Peyer's patch (tissue), 4 donors: ENCODE data around the gene SLC29A1.

Source experiments
- POLR2A ChIP-seq, 2 donors: fragments of 450-650 bp; IDR thresholded peaks; one replicate each; pipeline ENCODE4 v1.5.1; 2017; ENCODE audit warnings: antibody characterized with exemption in 2 of 2, mild to moderate bottlenecking in 2 of 2, moderate library complexity in 2 of 2
- TF ChIP-seq, protein P1 (sequence below), 6 experiments: fragments of 450-650 bp in 4 of 6; fragments of 200-600 bp in 2 of 6; sonication (generic) in 1 of 6; IDR thresholded peaks; one replicate each; pipeline ENCODE4 v1.5.1; 2017 to 2019; ENCODE audit warnings: antibody characterized with exemption in 6 of 6, mild to moderate bottlenecking in 3 of 6, moderate library complexity in 1 of 6

DNA sequence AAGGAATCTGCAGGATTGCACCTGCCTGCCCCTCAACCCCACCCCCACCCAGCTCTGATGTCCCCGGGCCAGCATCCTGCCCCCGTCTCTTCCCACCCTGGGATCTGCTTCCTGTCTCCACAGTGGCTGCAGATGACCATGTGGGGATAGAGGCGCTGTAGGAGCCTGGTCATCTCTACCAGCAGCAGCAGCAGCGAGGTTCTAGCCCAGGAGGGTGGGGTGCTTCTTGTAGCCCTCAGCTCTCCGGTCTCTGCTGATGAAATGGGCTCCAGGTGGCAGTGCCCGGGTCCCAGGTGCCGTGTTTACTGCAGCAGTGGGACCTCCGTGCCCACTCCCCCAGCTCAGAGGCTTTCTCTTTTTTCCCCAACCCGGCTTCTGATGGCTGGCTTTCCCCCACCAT, 39.6 kb upstream of the SLC29A1 start:
- TF ChIP-seq, protein P1, sequence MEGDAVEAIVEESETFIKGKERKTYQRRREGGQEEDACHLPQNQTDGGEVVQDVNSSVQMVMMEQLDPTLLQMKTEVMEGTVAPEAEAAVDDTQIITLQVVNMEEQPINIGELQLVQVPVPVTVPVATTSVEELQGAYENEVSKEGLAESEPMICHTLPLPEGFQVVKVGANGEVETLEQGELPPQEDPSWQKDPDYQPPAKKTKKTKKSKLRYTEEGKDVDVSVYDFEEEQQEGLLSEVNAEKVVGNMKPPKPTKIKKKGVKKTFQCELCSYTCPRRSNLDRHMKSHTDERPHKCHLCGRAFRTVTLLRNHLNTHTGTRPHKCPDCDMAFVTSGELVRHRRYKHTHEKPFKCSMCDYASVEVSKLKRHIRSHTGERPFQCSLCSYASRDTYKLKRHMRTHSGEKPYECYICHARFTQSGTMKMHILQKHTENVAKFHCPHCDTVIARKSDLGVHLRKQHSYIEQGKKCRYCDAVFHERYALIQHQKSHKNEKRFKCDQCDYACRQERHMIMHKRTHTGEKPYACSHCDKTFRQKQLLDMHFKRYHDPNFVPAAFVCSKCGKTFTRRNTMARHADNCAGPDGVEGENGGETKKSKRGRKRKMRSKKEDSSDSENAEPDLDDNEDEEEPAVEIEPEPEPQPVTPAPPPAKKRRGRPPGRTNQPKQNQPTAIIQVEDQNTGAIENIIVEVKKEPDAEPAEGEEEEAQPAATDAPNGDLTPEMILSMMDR (IDR thresholded peaks at IDR 0.05): no peak
- no peak for TF ChIP-seq POLR2A (IDR thresholded peaks at IDR 0.05)
